Measurements from ENCODE around the gene SEMA3A.
A peak's percentile ranks its signal among the peaks of the same experiment; 100 is the strongest.

The SEMA3A gene

GRCh38 chr7:83984591-83984990, 210.0 kb downstream of the SEMA3A start:
- in situ Hi-C loops (cut with HindIII; ENCODE audit: low sequenced_read_pairs) = no loop called here
- TF ChIP-seq CTCF (IDR thresholded peaks at IDR 0.05; ENCODE audit: low read depth, low read length, missing control alignments) = no peak
- DNase-seq (ENCODE audit: low read depth) = no peak
- H3K4me3 ChIP-seq (ENCODE audit: low read depth, low read length) = no peak overlapping the region

GRCh38 chr7:83984076-83984475, 210.5 kb downstream of the SEMA3A start:
- DNase-seq (ENCODE audit: low read depth) = no peak
- in situ Hi-C loops (cut with HindIII; ENCODE audit: low sequenced_read_pairs) = no loop called here
- H3K4me3 ChIP-seq (ENCODE audit: low read depth, low read length) = no peak overlapping the region
- TF ChIP-seq CTCF (IDR thresholded peaks at IDR 0.05; ENCODE audit: low read depth, low read length, missing control alignments) = no peak

GRCh38 chr7:83983606-83984005, 211.0 kb downstream of the SEMA3A start:
- TF ChIP-seq CTCF (IDR thresholded peaks at IDR 0.05; ENCODE audit: low read depth, low read length, missing control alignments) = no peak
- H3K4me3 ChIP-seq (ENCODE audit: low read depth, low read length) = no peak overlapping the region
- no peak for DNase-seq (ENCODE audit: low read depth)
- in situ Hi-C loops (cut with HindIII; ENCODE audit: low sequenced_read_pairs) = no loop called here

GRCh38 chr7:83976302-83976701, 218.3 kb downstream of the SEMA3A start:
- in situ Hi-C loops (cut with HindIII; ENCODE audit: low sequenced_read_pairs) = no loop called here
- no peak for TF ChIP-seq CTCF (IDR thresholded peaks at IDR 0.05; ENCODE audit: low read depth, low read length, missing control alignments)
- H3K4me3 ChIP-seq (ENCODE audit: low read depth, low read length) = no peak overlapping the region
- peak; percentile 23 for DNase-seq (ENCODE audit: low read depth)

- H3K4me3 ChIP-seq (ENCODE audit: low read depth, low read length) = no peak overlapping the region
- DNase-seq (ENCODE audit: low read depth) = no peak
- no peak for TF ChIP-seq CTCF (IDR thresholded peaks at IDR 0.05; ENCODE audit: low read depth, low read length, missing control alignments)
- in situ Hi-C loops (cut with HindIII; ENCODE audit: low sequenced_read_pairs) = no loop called here
These were observed 224.5 kb downstream of the SEMA3A start for GRCh38 chr7:83970081-83970480.

- H3K4me3 ChIP-seq (ENCODE audit: low read depth, low read length) = no peak overlapping the region
- in situ Hi-C loops (cut with HindIII; ENCODE audit: low sequenced_read_pairs) = no loop called here
- TF ChIP-seq CTCF (IDR thresholded peaks at IDR 0.05; ENCODE audit: low read depth, low read length, missing control alignments) = no peak
- DNase-seq (ENCODE audit: low read depth) = no peak
These were observed 230.3 kb downstream of the SEMA3A start for GRCh38 chr7:83964318-83964717.

- no peak for DNase-seq (ENCODE audit: low read depth)
- no peak overlapping the region for H3K4me3 ChIP-seq (ENCODE audit: low read depth, low read length)
- in situ Hi-C loops (cut with HindIII; ENCODE audit: low sequenced_read_pairs) = no loop called here
- TF ChIP-seq CTCF (IDR thresholded peaks at IDR 0.05; ENCODE audit: low read depth, low read length, missing control alignments) = no peak
These were observed 237.3 kb downstream of the SEMA3A start for GRCh38 chr7:83957333-83957732.
